HUES48 (cell line): ENCODE measurements around the gene GAA.
A peak's percentile ranks its signal among the peaks of the same experiment; 100 is the strongest.

Experiments used
- H3K27ac ChIP-seq: one replicate; pipeline ENCODE4 v1.7.0; 2013; ENCODE audit warnings: low read depth, low read length, inconsistent platforms
- H3K27me3 ChIP-seq: 2 replicates; pipeline ENCODE4 v1.6.1; 2013; ENCODE audit warnings: mild to moderate bottlenecking, low read length; ENCODE audit not compliant: control insufficient read depth, insufficient read depth
- H3K36me3 ChIP-seq: 2 replicates; pipeline ENCODE4 v1.6.1; 2013; ENCODE audit warnings: low read length; ENCODE audit not compliant: control insufficient read depth, insufficient read depth
- H3K4me1 ChIP-seq: 2 replicates; pipeline ENCODE4 v1.6.1; 2013; ENCODE audit warnings: mild to moderate bottlenecking, low read length; ENCODE audit not compliant: control insufficient read depth, insufficient read depth
- H3K4me3 ChIP-seq: 2 replicates; pipeline ENCODE4 v1.5.1; 2013; ENCODE audit warnings: mild to moderate bottlenecking, low read depth, low read length
- H3K9ac ChIP-seq: 2 replicates; pipeline ENCODE4 v1.6.1; 2013; ENCODE audit warnings: mild to moderate bottlenecking, low read depth, low read length, moderate library complexity
- H3K9me3 ChIP-seq: 2 replicates; pipeline ENCODE4 v1.6.1; 2013; ENCODE audit warnings: low read length; ENCODE audit not compliant: control insufficient read depth, insufficient read depth

Gene GAA

DNA sequence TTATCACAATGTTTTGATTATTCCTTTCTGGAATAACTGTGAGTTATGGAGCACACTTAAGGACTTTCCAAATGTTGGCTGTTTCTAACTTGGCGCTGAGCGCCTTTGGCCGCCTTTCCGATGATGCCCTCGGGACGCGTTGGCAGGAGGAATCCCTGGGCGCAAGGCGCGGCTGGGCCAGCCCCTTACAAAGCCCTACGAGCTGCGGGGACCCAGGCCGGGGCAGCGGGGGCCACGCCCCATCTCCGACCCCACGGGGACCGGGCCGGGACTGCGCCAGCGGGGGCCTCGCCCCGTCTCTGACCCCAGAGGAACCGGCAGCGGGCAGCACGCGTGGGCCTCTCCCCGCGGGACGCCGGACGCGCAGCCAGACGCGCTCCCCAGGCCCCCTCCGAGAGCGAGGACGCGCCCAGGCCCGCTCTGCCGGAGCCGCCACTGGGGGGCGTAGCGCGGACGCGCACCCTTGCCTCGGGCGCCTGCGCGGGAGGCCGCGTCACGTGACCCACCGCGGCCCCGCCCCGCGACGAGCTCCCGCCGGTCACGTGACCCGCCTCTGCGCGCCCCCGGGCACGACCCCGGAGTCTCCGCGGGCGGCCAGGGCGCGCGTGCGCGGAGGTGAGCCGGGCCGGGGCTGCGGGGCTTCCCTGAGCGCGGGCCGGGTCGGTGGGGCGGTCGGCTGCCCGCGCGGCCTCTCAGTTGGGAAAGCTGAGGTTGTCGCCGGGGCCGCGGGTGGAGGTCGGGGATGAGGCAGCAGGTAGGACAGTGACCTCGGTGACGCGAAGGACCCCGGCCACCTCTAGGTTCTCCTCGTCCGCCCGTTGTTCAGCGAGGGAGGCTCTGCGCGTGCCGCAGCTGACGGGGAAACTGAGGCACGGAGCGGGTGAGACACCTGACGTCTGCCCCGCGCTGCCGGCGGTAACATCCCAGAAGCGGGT lies at the start of gene GAA:
TSS of gene GAA (plus strand) at position 571 of the 935 bp plus-strand sequence. CDS start 3,006 bp downstream, outside the sequence.
- H3K27ac ChIP-seq: peak within 1 kb of the TSS; percentile 32
- H3K4me1 ChIP-seq: no peaks in the 10 kb centered on the region; the same call in 1 of the 2 replicates
- H3K4me3 ChIP-seq: peak within 1 kb of the TSS; percentile 77
- peak within 1 kb of the TSS; percentile 77 for H3K9ac ChIP-seq
- H3K9me3 ChIP-seq: no peaks in the 10 kb centered on the region
- H3K27me3 ChIP-seq: peaks cover 10% of the 10 kb centered on the region
- no peaks in the 10 kb centered on the region for H3K36me3 ChIP-seq

DNA sequence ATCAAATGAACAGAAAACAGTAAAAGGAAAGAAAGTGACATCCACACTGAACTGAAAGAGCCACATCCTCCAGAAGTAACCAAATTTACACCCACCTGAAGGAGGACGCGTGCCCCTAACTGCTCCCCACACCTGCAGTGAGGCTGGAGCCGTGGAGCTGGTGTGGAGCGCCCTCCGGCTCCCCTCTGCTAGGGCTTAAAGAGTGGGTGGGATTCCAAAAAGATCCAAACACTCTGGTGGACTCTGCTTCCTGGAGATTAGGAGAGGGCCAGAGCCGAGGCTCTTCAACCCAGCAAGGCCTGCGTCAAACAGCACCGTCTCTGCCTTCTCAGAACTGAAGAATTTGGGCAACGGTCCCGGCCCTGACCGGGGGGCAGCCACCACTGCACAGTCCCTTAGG lies 49.7 kb upstream of the GAA start:
- Histone ChIP-seq H3K27ac (no peak overlapping the region), H3K9ac (no peak overlapping the region), H3K36me3 (no peaks in the 10 kb centered on the region), H3K27me3 (no peaks in the 10 kb centered on the region), H3K9me3 (no peaks in the 10 kb centered on the region), H3K4me1 (peaks cover 6% of the 10 kb centered on the region; the same call in 1 of the 2 replicates), H3K4me3 (no peak overlapping the region)

DNA sequence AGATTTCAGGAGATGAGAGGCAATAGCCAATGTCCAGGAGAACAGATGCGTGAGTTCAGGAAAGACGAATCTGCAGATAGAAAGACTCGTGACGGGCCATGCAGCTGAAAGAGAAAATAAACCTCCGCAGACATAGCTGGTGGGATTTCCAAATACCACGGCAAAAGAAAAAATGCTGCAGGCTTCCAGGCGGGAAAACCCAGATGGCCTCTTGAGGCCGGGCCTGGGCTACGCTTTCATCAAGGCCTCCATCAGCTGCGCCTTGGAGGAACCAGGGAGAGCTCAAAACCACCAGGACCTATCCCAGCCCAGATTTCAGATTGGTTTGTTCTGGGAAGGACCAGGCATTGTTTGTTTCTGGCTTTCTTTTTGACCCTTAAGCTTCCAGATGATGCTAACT lies 48.3 kb upstream of the GAA start:
- Histone ChIP-seq H3K27me3 (no peaks in the 10 kb centered on the region), H3K4me1 (peaks cover 6% of the 10 kb centered on the region; the same call in 1 of the 2 replicates), H3K36me3 (no peaks in the 10 kb centered on the region), H3K4me3 (no peak overlapping the region), H3K27ac (no peak overlapping the region), H3K9ac (no peak overlapping the region), H3K9me3 (no peaks in the 10 kb centered on the region)

DNA sequence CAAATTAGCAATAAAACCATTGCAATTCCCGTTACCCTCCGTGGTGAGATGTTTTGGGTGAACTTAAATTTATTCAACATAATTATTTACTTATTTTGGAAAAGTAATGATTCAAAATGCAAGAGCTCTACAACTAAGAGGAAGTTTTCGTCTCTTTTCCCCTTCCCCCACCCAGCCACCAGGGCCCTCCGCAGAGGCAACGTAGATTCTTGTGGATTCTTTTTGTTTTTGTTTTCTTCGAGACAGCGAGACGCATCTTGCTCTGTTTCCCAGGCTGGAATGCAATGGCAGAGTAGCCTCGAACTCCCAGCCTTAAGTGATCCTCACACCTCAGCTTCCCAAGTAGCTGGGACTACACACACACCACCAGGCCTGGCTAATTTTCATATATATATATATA lies 45.8 kb upstream of the GAA start:
- H3K4me1 ChIP-seq: peaks cover 6% of the 10 kb centered on the region; the same call in 1 of the 2 replicates
- no peak overlapping the region for H3K4me3 ChIP-seq
- no peaks in the 10 kb centered on the region for H3K27me3 ChIP-seq
- H3K36me3 ChIP-seq: peaks cover 4% of the 10 kb centered on the region; the same call in 1 of the 2 replicates
- H3K9me3 ChIP-seq: no peaks in the 10 kb centered on the region
- H3K27ac ChIP-seq: no peak overlapping the region
- H3K9ac ChIP-seq: no peak overlapping the region

DNA sequence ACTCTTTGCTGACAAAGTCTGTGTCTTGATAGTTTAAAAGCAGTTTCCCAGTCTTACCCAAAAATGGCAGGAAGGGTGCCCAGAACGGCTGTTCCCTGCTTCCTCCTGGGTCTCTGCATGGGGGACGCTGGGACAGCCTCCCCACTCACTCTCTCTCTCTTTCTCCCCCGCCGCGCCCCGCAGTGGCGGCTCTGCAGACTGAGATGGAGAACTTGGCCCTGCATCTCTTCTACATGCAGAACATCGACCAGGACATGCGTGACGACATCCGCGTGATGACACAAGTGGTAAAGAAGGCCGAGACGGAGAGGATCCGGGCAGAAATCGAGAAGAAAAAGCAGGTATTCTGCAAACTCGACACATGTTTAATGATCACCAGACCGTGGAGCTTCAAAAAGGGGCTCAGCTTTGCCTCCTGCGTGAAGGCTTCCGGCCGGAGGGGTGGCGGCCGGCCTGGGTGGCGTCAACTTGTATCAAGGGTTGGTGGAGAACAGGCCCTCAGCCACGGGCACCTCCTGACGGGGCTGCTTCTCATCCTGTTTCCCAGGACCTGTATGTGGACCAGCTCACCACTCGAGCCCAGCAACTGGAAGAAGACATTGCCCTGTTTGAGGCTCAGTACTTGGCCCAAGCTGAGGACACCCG lies 42.9 kb upstream of the GAA start:
- peaks cover 6% of the 10 kb centered on the region; the same call in 1 of the 2 replicates for H3K4me1 ChIP-seq
- no peak overlapping the region for H3K4me3 ChIP-seq
- H3K27ac ChIP-seq: no peak overlapping the region
- peaks cover 4% of the 10 kb centered on the region; the same call in 1 of the 2 replicates for H3K36me3 ChIP-seq
- H3K9me3 ChIP-seq: no peaks in the 10 kb centered on the region
- no peak overlapping the region for H3K9ac ChIP-seq
- H3K27me3 ChIP-seq: no peaks in the 10 kb centered on the region

DNA sequence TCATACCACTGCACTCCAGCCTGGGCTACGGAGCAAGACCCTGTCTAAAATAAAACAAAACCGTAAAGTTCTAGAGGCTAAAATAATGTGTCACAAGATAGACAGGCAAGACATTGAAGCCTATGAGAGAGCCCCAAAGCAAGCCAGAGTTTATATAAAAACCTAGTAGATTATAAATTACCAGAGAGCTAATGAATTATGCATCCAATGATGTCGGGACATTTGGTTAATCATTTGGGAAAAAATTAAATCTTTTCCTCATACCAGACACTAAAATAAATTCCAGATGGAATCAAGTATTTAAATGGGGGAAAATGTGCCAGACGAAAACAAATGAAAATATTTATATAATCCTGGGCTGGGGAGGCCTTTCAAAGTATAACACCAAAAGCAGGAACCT lies 40.7 kb upstream of the GAA start:
- Histone ChIP-seq H3K27me3 (no peaks in the 10 kb centered on the region), H3K9me3 (no peaks in the 10 kb centered on the region), H3K36me3 (peaks cover 4% of the 10 kb centered on the region; the same call in 1 of the 2 replicates), H3K4me1 (peaks cover 6% of the 10 kb centered on the region), H3K9ac (no peak overlapping the region), H3K4me3 (no peak overlapping the region), H3K27ac (no peak overlapping the region)

DNA sequence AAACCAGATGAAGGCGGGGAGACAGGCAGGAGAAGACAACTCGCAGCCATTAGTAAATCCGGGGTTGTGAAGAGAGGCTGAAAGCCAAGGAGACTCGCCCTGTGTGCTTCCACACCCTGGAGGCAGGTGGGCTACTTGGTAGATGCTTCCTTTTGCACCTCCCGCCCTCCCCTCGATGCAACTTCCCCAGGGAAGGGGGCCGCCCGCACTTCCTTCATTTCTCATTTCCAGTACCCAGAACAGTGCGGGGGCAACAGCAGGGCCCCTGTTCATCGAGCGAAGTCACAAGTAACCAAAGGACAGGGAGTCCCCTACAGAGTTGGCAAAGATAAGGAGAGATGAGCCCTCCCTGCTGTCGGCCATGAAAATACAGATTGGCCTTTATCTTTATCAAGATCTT lies 40.0 kb upstream of the GAA start:
- Histone ChIP-seq H3K27ac (no peak overlapping the region), H3K27me3 (no peaks in the 10 kb centered on the region)

DNA sequence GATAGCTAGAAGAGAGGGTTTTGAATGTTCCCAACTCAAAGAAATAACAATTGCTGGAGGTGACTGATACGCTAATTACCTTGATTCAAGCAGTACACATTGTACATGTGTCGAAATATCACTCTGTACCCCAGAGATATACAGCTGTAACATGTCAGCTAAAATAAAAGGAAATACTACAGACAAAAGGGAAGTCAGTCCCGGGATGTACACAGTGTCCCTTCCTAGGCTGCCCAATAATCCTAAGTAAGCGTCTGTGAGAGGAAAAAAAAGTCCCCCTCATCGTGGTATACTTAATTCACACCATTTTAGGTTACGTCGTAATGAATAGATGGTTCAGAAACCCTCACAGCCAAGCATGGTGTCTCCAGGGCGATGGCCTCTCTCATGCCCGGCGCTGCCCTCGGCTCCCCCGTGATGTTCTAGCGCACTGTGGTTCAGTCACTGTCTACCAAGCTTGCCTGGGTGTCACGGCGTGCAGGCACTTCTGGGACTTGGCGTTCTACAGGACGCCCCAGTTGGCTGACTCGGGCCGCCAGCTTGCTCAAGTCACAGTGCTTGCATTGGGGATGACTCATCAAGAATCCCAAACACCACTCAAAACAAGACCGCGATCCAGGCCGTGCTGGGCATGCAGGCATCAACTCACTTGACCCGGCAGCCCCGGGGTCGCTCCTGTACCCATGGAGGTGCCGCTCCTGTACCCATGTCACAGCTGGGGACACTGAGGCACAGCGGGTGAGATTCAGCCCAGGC lies 37.4 kb upstream of the GAA start:
- no peak overlapping the region for H3K4me3 ChIP-seq
- peaks cover 11% of the 10 kb centered on the region for H3K4me1 ChIP-seq
- H3K27me3 ChIP-seq: no peaks in the 10 kb centered on the region
- no peaks in the 10 kb centered on the region for H3K9me3 ChIP-seq
- H3K27ac ChIP-seq: no peak overlapping the region
- peaks cover 1% of the 10 kb centered on the region; the same call in 1 of the 2 replicates for H3K36me3 ChIP-seq
- H3K9ac ChIP-seq: no peak overlapping the region

More for the DNA sequence above, 40.0 kb upstream of the GAA start:
- no peak overlapping the region for H3K4me3 ChIP-seq
- H3K9me3 ChIP-seq: no peaks in the 10 kb centered on the region
- peaks cover 4% of the 10 kb centered on the region; the same call in 1 of the 2 replicates for H3K36me3 ChIP-seq
- no peak overlapping the region for H3K9ac ChIP-seq
- H3K4me1 ChIP-seq: peaks cover 11% of the 10 kb centered on the region

DNA sequence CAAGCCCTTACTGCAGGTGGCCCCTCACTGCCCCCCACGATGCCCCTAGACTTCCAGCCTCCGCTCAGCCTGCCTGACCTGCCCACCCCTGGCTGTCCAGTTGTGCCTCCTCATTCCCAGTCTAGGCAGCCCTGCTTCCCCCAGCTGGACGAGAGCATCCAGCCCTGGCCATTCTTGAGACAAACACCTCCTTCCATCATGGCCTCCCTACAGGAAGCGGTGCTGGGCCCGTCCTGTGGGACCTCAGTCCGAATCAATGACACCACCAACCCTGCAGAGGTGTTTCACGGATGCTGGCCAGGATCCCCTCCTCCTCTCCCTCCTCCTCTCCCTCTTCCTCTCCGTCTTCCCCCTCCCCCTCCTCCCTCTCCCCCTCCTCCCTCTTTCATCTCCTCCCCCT lies 36.7 kb upstream of the GAA start:
- H3K27ac ChIP-seq: no peak overlapping the region
- no peak overlapping the region for H3K9ac ChIP-seq
- no peak overlapping the region for H3K4me3 ChIP-seq
- no peaks in the 10 kb centered on the region for H3K36me3 ChIP-seq
- H3K9me3 ChIP-seq: no peaks in the 10 kb centered on the region
- H3K27me3 ChIP-seq: no peaks in the 10 kb centered on the region
- H3K4me1 ChIP-seq: peaks cover 11% of the 10 kb centered on the region

DNA sequence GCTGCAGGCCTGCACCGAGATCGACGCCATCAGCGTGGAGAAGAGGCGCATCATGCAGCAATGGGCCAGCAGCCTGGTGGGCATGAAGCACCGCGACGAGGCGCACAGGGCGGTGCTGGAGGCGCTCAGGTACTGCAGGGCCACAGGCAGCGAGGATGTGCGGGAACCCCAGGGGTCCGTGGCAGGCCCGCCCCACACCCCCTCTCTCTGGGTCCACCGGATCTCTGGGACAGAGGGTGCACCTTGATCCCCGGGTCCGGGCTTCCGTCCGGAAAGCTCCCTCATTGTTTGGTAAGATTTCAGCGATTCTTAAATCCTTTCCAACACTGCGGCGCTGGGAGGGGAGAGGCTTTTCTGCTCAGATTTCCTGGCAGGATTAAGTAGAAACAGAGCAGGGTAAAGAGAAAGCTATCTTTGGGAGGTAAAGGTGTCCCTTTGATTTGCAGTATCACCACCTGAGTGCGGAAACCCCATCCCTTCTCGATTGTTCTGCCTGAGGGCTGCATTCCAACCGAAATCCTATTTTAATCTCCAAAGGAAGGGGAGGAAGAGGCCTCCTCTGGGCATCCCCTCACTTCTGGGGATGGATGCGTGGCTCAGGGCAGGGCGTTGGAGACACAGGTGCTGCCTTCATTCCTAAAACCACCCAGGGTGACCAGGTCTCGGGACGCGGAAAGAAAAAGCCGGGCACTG lies 35.8 kb upstream of the GAA start:
- Histone ChIP-seq H3K4me1 (peaks cover 11% of the 10 kb centered on the region), H3K9ac (peak overlapping the region; percentile 23; the same call in 1 of the 2 replicates), H3K4me3 (peak overlapping the region; percentile 0; the same call in 1 of the 2 replicates), H3K27me3 (no peaks in the 10 kb centered on the region), H3K27ac (peak overlapping the region; percentile 8), H3K36me3 (no peaks in the 10 kb centered on the region), H3K9me3 (no peaks in the 10 kb centered on the region)
